Adipocyte (in vitro differentiated cells): Measurements from ENCODE around the gene NUFIP1.

Experiments
- DNase-seq: peaks from one replicate; pipeline ENCODE4 v3.0.0-alpha.2; 2015; ENCODE audit warnings: low read depth
- H3K27me3 ChIP-seq: replicated peaks from 2 replicates; pipeline ENCODE4 v1.7.0; 2013; ENCODE audit warnings: mild to moderate bottlenecking, low read length, moderate library complexity; ENCODE audit not compliant: control insufficient read depth, insufficient read depth
- H3K36me3 ChIP-seq: 2 replicates; pipeline ENCODE4 v1.7.0; 2013; ENCODE audit warnings: low read length, mild to moderate bottlenecking, moderate library complexity; ENCODE audit not compliant: control insufficient read depth, insufficient read depth, severe bottlenecking
- H3K4me1 ChIP-seq: 2 replicates; pipeline ENCODE4 v1.7.0; 2013; ENCODE audit warnings: mild to moderate bottlenecking, low read length, moderate library complexity; ENCODE audit not compliant: control insufficient read depth, insufficient read depth
- H3K4me3 ChIP-seq: 2 replicates; pipeline ENCODE4 v1.7.0; 2013; ENCODE audit warnings: mild to moderate bottlenecking, low read length, moderate library complexity
- H3K9ac ChIP-seq: 2 replicates; pipeline ENCODE4 v1.7.0; 2013; ENCODE audit warnings: mild to moderate bottlenecking, low read length, moderate library complexity
- H3K9me3 ChIP-seq: 2 replicates; pipeline ENCODE4 v1.7.0; 2013; ENCODE audit warnings: mild to moderate bottlenecking, low read length, moderate library complexity; ENCODE audit not compliant: control insufficient read depth

The NUFIP1 gene

GRCh38 chr13:44917589-44918325 lies 71.5 kb downstream of the NUFIP1 start:
- Histone ChIP-seq H3K9me3 (no peaks in the 10 kb centered on the region), H3K36me3 (no peaks in the 10 kb centered on the region), H3K4me1 (peaks cover 33% of the 10 kb centered on the region), H3K4me3 (peak overlapping the region; percentile 89), H3K9ac (peak overlapping the region; percentile 96), H3K27me3 (no peaks in the 10 kb centered on the region)
- peak; percentile 97 for DNase-seq

- Histone ChIP-seq H3K9me3 (peaks cover 6% of the 10 kb centered on the region), H3K4me1 (peaks cover 5% of the 10 kb centered on the region), H3K36me3 (no peaks in the 10 kb centered on the region), H3K9ac (no peak overlapping the region), H3K27me3 (no peaks in the 10 kb centered on the region), H3K4me3 (no peak overlapping the region)
- no peak for DNase-seq
Measured at GRCh38 chr13:44912278-44913016, 76.8 kb downstream of the NUFIP1 start.

GRCh38 chr13:44908712-44909111 lies 80.6 kb downstream of the NUFIP1 start:
- Histone ChIP-seq H3K27me3 (no peaks in the 10 kb centered on the region), H3K4me3 (no peak overlapping the region), H3K4me1 (peaks cover 36% of the 10 kb centered on the region), H3K9ac (no peak overlapping the region), H3K9me3 (peaks cover 6% of the 10 kb centered on the region), H3K36me3 (no peaks in the 10 kb centered on the region)
- DNase-seq = no peak

GRCh38 chr13:44908266-44908665 lies 81.0 kb downstream of the NUFIP1 start:
- H3K36me3 ChIP-seq = no peaks in the 10 kb centered on the region
- H3K4me3 ChIP-seq = no peak overlapping the region
- peaks cover 6% of the 10 kb centered on the region for H3K9me3 ChIP-seq
- no peak for DNase-seq
- no peak overlapping the region for H3K9ac ChIP-seq
- peaks cover 39% of the 10 kb centered on the region for H3K4me1 ChIP-seq
- no peaks in the 10 kb centered on the region for H3K27me3 ChIP-seq

- peak; percentile 86 for DNase-seq
- Histone ChIP-seq H3K4me3 (peak overlapping the region; percentile 39), H3K9ac (no peak overlapping the region), H3K9me3 (peaks cover 6% of the 10 kb centered on the region), H3K27me3 (no peaks in the 10 kb centered on the region), H3K4me1 (peaks cover 46% of the 10 kb centered on the region), H3K36me3 (no peaks in the 10 kb centered on the region)
Measured at GRCh38 chr13:44906713-44907112, 82.6 kb downstream of the NUFIP1 start.

GRCh38 chr13:44906230-44906629 lies 83.0 kb downstream of the NUFIP1 start:
- DNase-seq = no peak
- Histone ChIP-seq H3K4me1 (peaks cover 46% of the 10 kb centered on the region), H3K9ac (no peak overlapping the region), H3K27me3 (no peaks in the 10 kb centered on the region), H3K36me3 (no peaks in the 10 kb centered on the region), H3K4me3 (peak overlapping the region; percentile 39), H3K9me3 (peaks cover 2% of the 10 kb centered on the region)

- Histone ChIP-seq H3K36me3 (no peaks in the 10 kb centered on the region), H3K9me3 (no peaks in the 10 kb centered on the region), H3K4me3 (no peak overlapping the region), H3K9ac (no peak overlapping the region), H3K27me3 (no peaks in the 10 kb centered on the region), H3K4me1 (peaks cover 46% of the 10 kb centered on the region)
- DNase-seq = no peak
Measured at GRCh38 chr13:44905556-44905955, 83.7 kb downstream of the NUFIP1 start.

GRCh38 chr13:44904967-44905366 lies 84.3 kb downstream of the NUFIP1 start:
- H3K4me3 ChIP-seq = peak overlapping the region; percentile 19
- no peaks in the 10 kb centered on the region for H3K9me3 ChIP-seq
- DNase-seq = peak; percentile 97
- H3K9ac ChIP-seq = no peak overlapping the region
- no peaks in the 10 kb centered on the region for H3K36me3 ChIP-seq
- no peaks in the 10 kb centered on the region for H3K27me3 ChIP-seq
- peaks cover 46% of the 10 kb centered on the region for H3K4me1 ChIP-seq

- peak overlapping the region; percentile 35 for H3K9ac ChIP-seq
- H3K9me3 ChIP-seq = no peaks in the 10 kb centered on the region
- peaks cover 46% of the 10 kb centered on the region for H3K4me1 ChIP-seq
- H3K4me3 ChIP-seq = peak overlapping the region; percentile 40
- no peaks in the 10 kb centered on the region for H3K27me3 ChIP-seq
- peak; percentile 90 for DNase-seq
- no peaks in the 10 kb centered on the region for H3K36me3 ChIP-seq
Measured at GRCh38 chr13:44903574-44903985, 85.7 kb downstream of the NUFIP1 start.

GRCh38 chr13:44902738-44903137 lies 86.5 kb downstream of the NUFIP1 start:
- H3K36me3 ChIP-seq = no peaks in the 10 kb centered on the region
- no peak for DNase-seq
- peaks cover 46% of the 10 kb centered on the region for H3K4me1 ChIP-seq
- H3K9ac ChIP-seq = no peak overlapping the region
- H3K4me3 ChIP-seq = no peak overlapping the region
- H3K27me3 ChIP-seq = no peaks in the 10 kb centered on the region
- no peaks in the 10 kb centered on the region for H3K9me3 ChIP-seq

- no peak for DNase-seq
- Histone ChIP-seq H3K36me3 (no peaks in the 10 kb centered on the region), H3K4me3 (no peak overlapping the region), H3K27me3 (no peaks in the 10 kb centered on the region), H3K4me1 (peaks cover 22% of the 10 kb centered on the region), H3K9me3 (no peaks in the 10 kb centered on the region), H3K9ac (no peak overlapping the region)
Measured at GRCh38 chr13:44899967-44900366, 89.3 kb downstream of the NUFIP1 start.
